Lung (tissue), 12 donors: Measurements from ENCODE around the gene BMP8B. TPM values are rescaled to one million over a fixed set of nuclear protein-coding genes. Genes with fewer than 3 reads are reported as not detected.
"Not testable (repeated sequence)": the region's sequence is repeated elsewhere in the genome, so short reads cannot be mapped to it uniquely, and the experiment has no call there.

ENCODE experiments used
- ATAC-seq: fragments of 200-7000 bp; cut with Tn5 transposase; one replicate; pipeline ENCODE4 v1.9.1; 2020; ENCODE audit warnings: moderate number of reproducible peaks; ENCODE audit not compliant: insufficient read depth, low FRiP score
- DNase-seq, 3 donors: peaks; one replicate each; pipeline ENCODE4 v3.0.0-alpha.2; 2013 to 2017
- H3K27ac ChIP-seq, 2 donors: one replicate each; pipeline ENCODE4 v1.5.1; 2013; ENCODE audit warnings: mild to moderate bottlenecking in 2 of 2, moderate library complexity in 2 of 2, control low read depth in 1 of 2, inconsistent platforms in 1 of 2, low read depth in 1 of 2, low read length in 1 of 2
- H3K27me3 ChIP-seq, 3 donors: one replicate each; pipeline ENCODE4 v1.5.1; 2013; ENCODE audit warnings: low read length in 2 of 3; ENCODE audit not compliant: control insufficient read depth in 3 of 3, insufficient read depth in 3 of 3
- H3K36me3 ChIP-seq, 4 donors: one replicate each; pipeline ENCODE4 v1.5.1; 2013; ENCODE audit warnings: low read length in 4 of 4, mild to moderate bottlenecking in 1 of 4, moderate library complexity in 1 of 4; ENCODE audit not compliant: control insufficient read depth in 4 of 4, insufficient read depth in 4 of 4
- H3K4me1 ChIP-seq, 5 donors: one replicate each; pipeline ENCODE4 v1.5.1; 2013; ENCODE audit warnings: low read length in 5 of 5, mild to moderate bottlenecking in 2 of 5, moderate library complexity in 1 of 5; ENCODE audit not compliant: control insufficient read depth in 5 of 5, insufficient read depth in 5 of 5
- H3K4me3 ChIP-seq: one replicate; pipeline ENCODE4 v1.5.1; 2013; ENCODE audit warnings: mild to moderate bottlenecking, control low read depth, moderate library complexity
- H3K9ac ChIP-seq, 2 donors: one replicate each; pipeline ENCODE4 v1.5.1; 2013; ENCODE audit warnings: low read length in 2 of 2, control low read depth in 1 of 2; ENCODE audit not compliant: insufficient read depth in 1 of 2
- H3K9me3 ChIP-seq, 4 donors: one replicate each; pipeline ENCODE4 v1.5.1; 2013; ENCODE audit warnings: low read length in 3 of 4, mild to moderate bottlenecking in 1 of 4, moderate library complexity in 1 of 4; ENCODE audit not compliant: control insufficient read depth in 4 of 4, insufficient read depth in 3 of 4
- WGBS, 2 donors: extraction: QIAGEN DNeasy Blood & Tissue Kit; methylation state at CpG; one replicate each; pipeline ENCODE4 v1.1.7; 2013; 5-methylcytosine and 5-hydroxymethylcytosine counted together
- polyA plus RNA-seq, 2 donors: library from polyadenylated mRNA; stranded (reverse); fragments of 200-250 nt; gene quantifications; one replicate each; pipeline ENCODE4 v1.2.1, GENCODE V29; 2013
- total RNA-seq, 2 donors: library from RNA; depleted of rRNA in 1 of 2; stranded (reverse); fragments of >200 nt in 1 of 2; gene quantifications; one replicate each; pipeline ENCODE4 v1.2.1, GENCODE V29; 2014 to 2021
- TF ChIP-seq, protein P1 (sequence below): IDR thresholded peaks from 2 replicates; pipeline ENCODE4 v1.5.1; 2012; ENCODE audit warnings: mild to moderate bottlenecking; ENCODE audit errors: control extremely low read depth, extremely low read depth
- donor health status: control.
- donor health status: control.
- donor health status: Bipolar disorder and iron deficiency.
- donor health status: healthy.
- donor health status: DM: yes; HTN: yes; CAD: no.

Gene BMP8B
- total and polyA plus RNA-seq, 4 donors: 0.63 to 4.9 (median 0.90) TPM

DNA sequence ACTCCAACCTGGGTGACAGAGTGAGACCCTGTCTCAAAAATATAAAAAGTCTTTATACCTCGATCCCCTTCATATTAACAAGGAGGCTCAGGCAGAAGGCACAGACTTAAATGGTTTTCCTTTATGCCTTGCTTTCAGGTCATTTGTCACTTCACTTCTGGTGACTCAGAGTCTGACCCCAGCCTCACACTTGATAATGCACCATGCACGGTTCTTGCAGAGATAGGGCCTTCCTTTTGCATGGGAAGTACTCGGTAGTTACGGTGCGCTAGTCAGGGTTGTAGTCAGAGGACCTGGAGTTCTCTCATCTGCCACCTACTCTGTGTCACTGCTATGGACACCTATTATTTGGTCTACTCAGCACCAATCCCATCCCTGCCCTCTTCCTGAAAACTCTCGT lies 43.6 kb upstream of the BMP8B start:
- H3K4me3 ChIP-seq: no peak overlapping the region
- no peak overlapping the region for H3K27ac ChIP-seq
- no peak for ATAC-seq
- DNase-seq: no peak
- TF ChIP-seq, protein P1, sequence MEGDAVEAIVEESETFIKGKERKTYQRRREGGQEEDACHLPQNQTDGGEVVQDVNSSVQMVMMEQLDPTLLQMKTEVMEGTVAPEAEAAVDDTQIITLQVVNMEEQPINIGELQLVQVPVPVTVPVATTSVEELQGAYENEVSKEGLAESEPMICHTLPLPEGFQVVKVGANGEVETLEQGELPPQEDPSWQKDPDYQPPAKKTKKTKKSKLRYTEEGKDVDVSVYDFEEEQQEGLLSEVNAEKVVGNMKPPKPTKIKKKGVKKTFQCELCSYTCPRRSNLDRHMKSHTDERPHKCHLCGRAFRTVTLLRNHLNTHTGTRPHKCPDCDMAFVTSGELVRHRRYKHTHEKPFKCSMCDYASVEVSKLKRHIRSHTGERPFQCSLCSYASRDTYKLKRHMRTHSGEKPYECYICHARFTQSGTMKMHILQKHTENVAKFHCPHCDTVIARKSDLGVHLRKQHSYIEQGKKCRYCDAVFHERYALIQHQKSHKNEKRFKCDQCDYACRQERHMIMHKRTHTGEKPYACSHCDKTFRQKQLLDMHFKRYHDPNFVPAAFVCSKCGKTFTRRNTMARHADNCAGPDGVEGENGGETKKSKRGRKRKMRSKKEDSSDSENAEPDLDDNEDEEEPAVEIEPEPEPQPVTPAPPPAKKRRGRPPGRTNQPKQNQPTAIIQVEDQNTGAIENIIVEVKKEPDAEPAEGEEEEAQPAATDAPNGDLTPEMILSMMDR: no peak
- 73 to 81% methylated on average over 6 of the region's 6 CpGs for WGBS, 2 donors
- H3K9ac ChIP-seq: no peak overlapping the region
- no peaks in the 10 kb centered on the region for H3K9me3 ChIP-seq
- H3K36me3 ChIP-seq: peaks cover 0 to 3% (median 1%) of the 10 kb centered on the region in 4 donors
- no peaks in the 10 kb centered on the region for H3K27me3 ChIP-seq
- peaks cover 0 to 2% (median 0%) of the 10 kb centered on the region in 5 donors for H3K4me1 ChIP-seq

DNA sequence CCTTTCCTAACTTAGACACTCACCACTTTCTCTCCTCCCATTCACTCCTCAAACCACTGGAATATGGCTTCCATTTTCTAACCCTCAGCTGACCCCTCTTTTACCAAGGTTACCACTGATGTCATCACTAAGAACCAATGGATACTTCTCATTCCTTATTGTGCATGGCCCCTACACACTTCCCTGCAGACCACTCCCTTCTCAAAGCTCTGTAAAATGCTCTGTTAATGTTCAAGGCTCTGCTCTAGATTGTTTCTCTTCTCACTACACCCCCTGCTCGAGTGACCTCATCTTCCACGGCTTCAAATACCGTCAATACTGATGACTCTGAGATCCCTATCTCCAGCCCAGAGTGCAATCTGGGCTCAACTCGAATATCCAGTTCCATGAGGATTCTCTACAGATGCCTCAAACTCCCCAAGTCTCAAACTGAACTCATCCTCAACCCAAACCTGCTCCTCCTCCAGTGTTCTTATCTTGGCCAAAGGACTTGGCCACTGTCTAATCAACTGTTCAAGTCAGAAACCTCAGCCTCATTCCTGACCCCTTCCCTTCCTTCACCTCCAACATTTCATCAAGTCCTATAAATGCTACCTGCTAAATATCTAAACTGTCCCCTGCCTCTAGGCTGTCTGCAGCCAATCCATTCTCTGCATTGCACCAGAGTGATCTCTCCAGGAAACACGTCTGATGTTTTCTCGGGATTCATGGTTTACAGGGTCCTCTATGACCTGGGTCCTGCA lies 41.3 kb upstream of the BMP8B start:
- TF ChIP-seq, protein P1: no peak
- no peaks in the 10 kb centered on the region for H3K27me3 ChIP-seq
- H3K36me3 ChIP-seq: no peaks in the 10 kb centered on the region

DNA sequence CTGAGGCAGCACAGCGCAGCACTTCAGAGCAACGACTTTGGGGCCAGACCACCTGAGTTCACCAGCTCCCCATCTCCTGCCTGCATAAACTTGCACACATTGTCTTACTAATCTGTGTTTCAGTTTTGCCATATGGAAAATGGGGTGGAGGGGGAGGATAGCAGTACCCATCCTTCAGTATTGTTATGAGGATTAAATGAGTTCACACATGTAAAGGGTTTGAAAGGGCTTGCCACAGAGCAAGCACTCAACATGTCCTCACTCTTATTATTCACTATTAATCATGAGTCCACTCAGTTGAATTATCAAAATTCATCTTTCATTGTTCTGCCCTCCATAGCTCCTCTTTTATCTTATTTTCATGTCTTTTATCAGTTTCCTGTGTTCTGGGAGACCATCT lies 40.1 kb upstream of the BMP8B start:
- Histone ChIP-seq H3K4me3 (no peak overlapping the region), H3K27me3 (no peaks in the 10 kb centered on the region), H3K4me1 (peaks cover 0 to 2% (median 0%) of the 10 kb centered on the region in 5 donors), H3K9ac (no peak overlapping the region), H3K27ac (no peak overlapping the region), H3K36me3 (no peaks in the 10 kb centered on the region), H3K9me3 (no peaks in the 10 kb centered on the region)
- no peak for ATAC-seq
- WGBS, 2 donors: 82 to 87% methylated on average over 2 of the region's 2 CpGs
- no peak for DNase-seq
- TF ChIP-seq, protein P1: no peak

More for the DNA sequence above, 41.3 kb upstream of the BMP8B start:
- 60 to 76% methylated on average over 6 of the region's 6 CpGs for WGBS, 2 donors
- Histone ChIP-seq H3K27ac (no peak overlapping the region), H3K4me3 (no peak overlapping the region), H3K9ac (no peak overlapping the region), H3K4me1 (peaks cover 0 to 2% (median 0%) of the 10 kb centered on the region in 5 donors), H3K9me3 (no peaks in the 10 kb centered on the region)
- DNase-seq (no peak), ATAC-seq (no peak)

DNA sequence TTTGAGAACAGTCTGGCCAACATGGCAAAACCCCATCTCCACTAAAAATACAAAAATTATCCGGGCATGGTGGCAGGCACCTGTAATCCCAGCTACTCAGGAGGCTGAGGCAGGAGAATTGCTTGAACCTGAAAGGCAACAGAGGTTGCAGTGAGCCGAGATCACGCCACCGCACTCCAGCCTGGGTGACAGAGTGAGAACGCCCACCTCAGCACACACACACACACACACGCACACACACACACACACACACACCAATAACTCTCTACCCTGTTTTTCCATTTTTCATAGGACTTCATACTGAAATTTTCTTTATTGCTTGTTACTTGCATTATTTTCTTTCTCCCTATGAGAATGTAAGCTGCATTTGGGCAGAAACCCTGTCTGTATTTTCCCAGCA lies 39.6 kb upstream of the BMP8B start:
- H3K27ac ChIP-seq, DNase-seq, H3K9ac ChIP-seq, H3K4me1 ChIP-seq, H3K27me3 ChIP-seq, ATAC-seq, H3K4me3 ChIP-seq, H3K36me3 ChIP-seq, H3K9me3 ChIP-seq: not testable (repeated sequence)
- WGBS, 2 donors: 89 to 90% methylated on average over 6 of the region's 6 CpGs
